ENCODE results near the gene ZBTB45.
A peak's percentile ranks its signal among the peaks of the same experiment; 100 is the strongest.

Gene ZBTB45

GRCh38 chr19:58538257-58539168, 18.9 kb upstream of the ZBTB45 start:
- DNase-seq: no peak

GRCh38 chr19:58536852-58537798, 17.5 kb upstream of the ZBTB45 start:
- no peak for DNase-seq

GRCh38 chr19:58535857-58536256, 16.2 kb upstream of the ZBTB45 start:
- no peak for DNase-seq

- no peak for DNase-seq
Measured at GRCh38 chr19:58531034-58531840, 11.6 kb upstream of the ZBTB45 start.

GRCh38 chr19:58529405-58529804, 9.8 kb upstream of the ZBTB45 start:
- no peak for DNase-seq

- no peak for DNase-seq
Measured at GRCh38 chr19:58522709-58523108, 3.1 kb upstream of the ZBTB45 start.

- DNase-seq: no peak
Measured at GRCh38 chr19:58521651-58522050, 2.0 kb upstream of the ZBTB45 start.

GRCh38 chr19:58520257-58520599, 618 bp upstream of the ZBTB45 start:
- DNase-seq: no peak

- DNase-seq: peak; percentile 32 to 36
Measured at GRCh38 chr19:58519087-58519354, 589 bp downstream of the ZBTB45 start.

GRCh38 chr19:58518256-58519086, 1.1 kb downstream of the ZBTB45 start:
- DNase-seq: peak in 1 of 2 experiments; percentile 27

GRCh38 chr19:58516964-58517833, 2.4 kb downstream of the ZBTB45 start:
- no peak for DNase-seq

- DNase-seq: no peak
Measured at GRCh38 chr19:58516246-58516836, 3.3 kb downstream of the ZBTB45 start.

GRCh38 chr19:58515259-58515658, 4.4 kb downstream of the ZBTB45 start:
- no peak for DNase-seq

- no peak for DNase-seq
Measured at GRCh38 chr19:58514564-58515022, 5.0 kb downstream of the ZBTB45 start.

GRCh38 chr19:58513694-58514563, 5.7 kb downstream of the ZBTB45 start:
- peak; percentile 85 to 90 for DNase-seq

GRCh38 chr19:58513213-58513693, 6.4 kb downstream of the ZBTB45 start:
- no peak for DNase-seq

- no peak for DNase-seq
Measured at GRCh38 chr19:58511353-58512208, 8.0 kb downstream of the ZBTB45 start, which contains the start of gene SLC27A5. Gene SLC27A5 (minus strand): TSS chr19:58511992. CDS start chr19:58511955, 37 bp downstream.

Data from AML-193 (cell line).